GM10266 (cell line): ENCODE results near the gene ANO2.

ENCODE experiments used
- DNase-seq: peaks from one replicate; pipeline ENCODE4 v3.0.0; 2012; ENCODE audit errors: extremely low spot score
- TF ChIP-seq, protein P1 (sequence below): IDR thresholded peaks from 2 replicates; pipeline ENCODE4 v1.5.1; 2012; ENCODE audit warnings: mild to moderate bottlenecking, low read depth; ENCODE audit not compliant: control insufficient read depth, insufficient read depth; ENCODE audit errors: missing control alignments

Gene ANO2

DNA sequence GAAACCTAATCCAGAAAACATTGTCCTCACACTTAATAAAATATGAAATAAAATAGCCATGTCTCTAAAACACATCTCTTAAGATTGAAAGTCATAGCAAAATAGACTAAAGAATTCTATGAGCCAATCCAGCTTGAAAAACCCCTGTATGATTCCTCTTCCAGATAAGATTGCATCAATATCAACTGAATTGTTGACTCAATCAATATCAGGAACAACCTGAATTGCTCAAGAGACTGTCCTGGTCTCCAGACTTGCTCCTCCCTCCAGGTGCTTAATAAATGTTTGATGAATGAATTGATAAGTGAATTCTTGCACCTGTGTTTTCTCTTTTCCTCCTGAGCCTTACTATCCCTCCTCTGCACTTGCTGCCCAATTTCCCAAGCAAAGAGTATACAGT is 351.1 kb downstream of the ANO2 start:
- TF ChIP-seq, protein P1, sequence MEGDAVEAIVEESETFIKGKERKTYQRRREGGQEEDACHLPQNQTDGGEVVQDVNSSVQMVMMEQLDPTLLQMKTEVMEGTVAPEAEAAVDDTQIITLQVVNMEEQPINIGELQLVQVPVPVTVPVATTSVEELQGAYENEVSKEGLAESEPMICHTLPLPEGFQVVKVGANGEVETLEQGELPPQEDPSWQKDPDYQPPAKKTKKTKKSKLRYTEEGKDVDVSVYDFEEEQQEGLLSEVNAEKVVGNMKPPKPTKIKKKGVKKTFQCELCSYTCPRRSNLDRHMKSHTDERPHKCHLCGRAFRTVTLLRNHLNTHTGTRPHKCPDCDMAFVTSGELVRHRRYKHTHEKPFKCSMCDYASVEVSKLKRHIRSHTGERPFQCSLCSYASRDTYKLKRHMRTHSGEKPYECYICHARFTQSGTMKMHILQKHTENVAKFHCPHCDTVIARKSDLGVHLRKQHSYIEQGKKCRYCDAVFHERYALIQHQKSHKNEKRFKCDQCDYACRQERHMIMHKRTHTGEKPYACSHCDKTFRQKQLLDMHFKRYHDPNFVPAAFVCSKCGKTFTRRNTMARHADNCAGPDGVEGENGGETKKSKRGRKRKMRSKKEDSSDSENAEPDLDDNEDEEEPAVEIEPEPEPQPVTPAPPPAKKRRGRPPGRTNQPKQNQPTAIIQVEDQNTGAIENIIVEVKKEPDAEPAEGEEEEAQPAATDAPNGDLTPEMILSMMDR = no peak

DNA sequence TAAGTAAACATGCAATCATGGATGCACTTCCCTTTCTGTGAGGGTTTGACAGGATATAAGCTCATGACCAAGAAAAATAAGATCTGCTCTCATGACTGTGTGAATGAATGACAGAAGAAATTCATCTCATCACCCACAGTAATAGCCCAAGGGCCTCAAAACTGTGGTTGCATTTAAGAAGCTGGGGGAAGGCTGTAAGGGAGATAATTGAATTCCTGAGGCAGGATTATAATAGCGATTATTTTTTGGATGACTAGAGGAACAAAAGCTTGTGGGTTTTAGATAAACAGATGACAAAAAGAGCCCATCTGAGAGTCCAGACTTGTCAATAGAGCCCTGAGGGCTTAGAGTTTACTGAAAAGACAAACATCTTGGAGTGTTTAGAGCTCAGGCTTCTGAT is 352.0 kb downstream of the ANO2 start:
- TF ChIP-seq, protein P1 = no peak
- DNase-seq = no peak

More for the DNA sequence above, 351.1 kb downstream of the ANO2 start:
- DNase-seq = no peak

DNA sequence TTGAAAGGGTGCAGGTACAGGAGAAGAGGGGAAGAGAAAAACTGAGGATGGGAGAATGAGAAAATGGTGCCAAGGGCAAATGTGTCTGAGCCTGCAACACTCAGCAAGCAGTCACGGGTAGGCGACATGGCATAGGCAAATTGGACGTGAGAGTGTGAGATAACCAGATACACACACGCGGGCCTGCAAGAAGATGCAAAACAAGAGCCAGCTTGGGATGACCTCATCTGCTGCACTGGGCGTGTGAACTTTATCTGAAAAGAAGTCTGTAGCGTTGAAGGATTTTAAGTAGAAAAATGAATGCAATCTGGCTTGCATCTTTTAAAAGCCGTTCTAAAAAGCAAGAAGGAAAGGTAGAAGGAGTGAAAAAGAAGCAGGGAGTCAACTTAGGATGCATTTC is 352.7 kb downstream of the ANO2 start:
- TF ChIP-seq, protein P1 = no peak
- no peak for DNase-seq

DNA sequence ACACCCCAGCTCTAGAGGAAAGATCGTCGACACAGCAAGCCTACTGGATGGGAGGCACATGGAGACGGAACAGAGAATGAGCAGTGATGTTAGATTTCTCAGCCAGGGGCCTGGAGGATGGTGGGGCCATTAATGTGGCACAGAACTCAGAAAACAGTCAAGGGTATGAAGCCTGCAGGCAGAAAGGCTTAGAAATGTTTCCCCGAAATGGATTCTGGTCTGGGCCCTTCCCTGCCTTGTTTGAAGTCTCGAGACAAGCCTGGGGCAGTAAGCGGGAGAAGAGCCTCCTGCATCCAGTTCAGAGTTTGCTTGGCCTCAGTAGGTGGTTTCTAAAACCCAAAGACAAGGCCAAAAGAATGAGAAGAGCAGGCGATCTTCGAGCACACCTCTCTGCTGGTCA is 354.7 kb downstream of the ANO2 start:
- DNase-seq = no peak
- TF ChIP-seq, protein P1 = no peak

DNA sequence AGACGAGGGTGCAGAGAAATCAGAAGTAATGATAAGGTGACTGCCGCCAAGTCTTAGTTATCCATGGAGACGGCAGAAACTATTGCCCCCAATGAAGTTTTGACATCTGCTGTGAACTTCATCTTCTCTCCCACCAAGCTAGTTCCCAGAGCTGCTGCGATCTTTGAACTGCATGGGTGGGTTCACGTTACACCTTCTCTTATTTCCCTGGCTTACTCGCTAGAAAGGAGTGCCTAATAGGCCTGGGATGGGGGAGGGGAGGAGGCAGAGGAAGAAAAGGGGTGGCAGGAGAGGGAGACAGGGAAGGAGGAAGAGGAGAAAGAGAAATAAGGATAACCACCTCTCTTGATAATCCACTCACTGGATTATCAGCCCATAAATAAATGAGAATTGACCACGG is 356.0 kb downstream of the ANO2 start:
- TF ChIP-seq, protein P1 = no peak
- no peak for DNase-seq

DNA sequence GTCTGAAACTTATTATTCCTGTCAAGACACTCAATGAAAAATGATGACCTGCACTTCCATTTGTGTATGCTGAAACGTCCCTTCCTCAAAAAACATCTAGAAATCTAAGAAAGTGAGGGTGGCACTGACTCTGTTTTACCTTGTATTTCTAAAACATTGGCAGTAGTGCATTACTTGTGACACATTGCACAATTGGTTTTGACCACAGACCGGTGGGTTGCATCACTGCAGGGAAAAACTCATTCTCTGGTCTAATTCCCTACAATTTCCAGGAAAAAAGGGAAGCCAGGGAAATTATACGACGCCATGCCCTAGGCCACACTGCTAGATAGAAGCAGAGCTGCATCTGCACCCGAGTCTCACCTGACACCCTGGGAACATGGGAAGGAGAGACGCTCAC is 356.5 kb downstream of the ANO2 start:
- no peak for DNase-seq
- TF ChIP-seq, protein P1 = no peak

DNA sequence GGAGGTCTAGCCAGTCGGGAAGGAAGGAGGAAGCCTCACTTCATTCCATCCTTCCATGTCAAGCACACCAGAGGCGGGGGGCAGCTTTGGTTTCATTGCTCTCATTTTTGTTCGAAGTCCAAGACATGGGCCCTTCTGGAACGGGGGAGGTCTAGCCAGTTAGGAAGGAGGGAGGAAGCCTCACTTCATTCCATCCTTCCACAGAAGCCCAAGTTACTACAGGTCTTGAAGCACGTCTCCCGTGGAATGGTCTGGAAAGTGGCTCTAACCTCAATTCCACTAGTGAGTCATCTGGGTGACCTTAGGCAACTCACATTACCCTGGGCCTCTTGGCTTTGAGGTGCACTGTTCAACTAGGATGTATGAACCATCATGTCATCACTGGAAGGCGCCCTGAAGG is 356.9 kb downstream of the ANO2 start:
- TF ChIP-seq, protein P1 = no peak
- DNase-seq = no peak
